NCI-H128 (cell line): ENCODE measurements around the gene SRPK2.

Experiments
- DNase-seq: peaks from one replicate; lab custom pipeline; 2025; ENCODE audit not compliant: unreplicated experiment; lab: John Stamatoyannopoulos, UW

SRPK2 gene

DNA sequence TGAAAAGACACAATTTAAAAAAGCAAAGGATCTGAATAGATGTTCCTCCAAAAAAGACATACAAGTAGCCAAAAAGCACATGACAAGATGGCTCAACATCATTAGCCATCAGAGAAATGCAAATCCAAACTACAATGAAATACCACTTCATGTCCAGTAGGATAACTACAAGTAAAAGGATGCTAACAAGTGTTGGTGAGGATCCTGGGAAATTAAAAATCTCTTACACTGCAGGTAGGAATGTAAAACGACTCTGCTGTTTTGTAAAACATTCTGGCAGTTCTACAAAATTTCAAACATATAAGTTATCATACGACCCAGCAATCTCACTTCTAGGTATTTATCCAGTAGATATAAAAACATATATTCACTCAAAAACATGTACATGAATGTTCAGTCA, 161.3 kb downstream of the SRPK2 start:
- DNase-seq: no peak

GRCh38 chr7:105224884-105225651, 163.7 kb downstream of the SRPK2 start:
- DNase-seq: no peak

GRCh38 chr7:105222953-105223352, 165.8 kb downstream of the SRPK2 start:
- DNase-seq: no peak

DNA sequence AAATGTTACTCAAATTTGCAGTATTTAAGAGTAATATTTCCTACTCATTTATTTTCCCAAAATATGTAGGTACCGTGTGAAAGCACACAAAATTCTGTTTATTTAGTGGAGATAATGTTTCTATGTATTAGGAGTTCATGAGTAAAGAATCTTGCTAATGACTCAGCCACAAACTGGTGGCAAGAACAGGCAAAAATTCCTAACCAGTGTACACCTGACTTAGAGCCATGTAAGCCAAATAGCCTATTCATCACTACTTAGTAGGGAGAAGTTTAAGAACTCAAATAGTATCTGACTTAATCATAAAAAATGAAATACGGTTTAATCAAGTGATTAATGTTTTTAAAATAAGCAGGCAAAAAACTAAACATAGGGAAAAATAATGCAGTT, 169.0 kb downstream of the SRPK2 start:
- no peak for DNase-seq

- no peak for DNase-seq
Measured at GRCh38 chr7:105218939-105219770, 169.6 kb downstream of the SRPK2 start.

- no peak for DNase-seq
Measured at GRCh38 chr7:105218215-105218614, 170.5 kb downstream of the SRPK2 start.

DNA sequence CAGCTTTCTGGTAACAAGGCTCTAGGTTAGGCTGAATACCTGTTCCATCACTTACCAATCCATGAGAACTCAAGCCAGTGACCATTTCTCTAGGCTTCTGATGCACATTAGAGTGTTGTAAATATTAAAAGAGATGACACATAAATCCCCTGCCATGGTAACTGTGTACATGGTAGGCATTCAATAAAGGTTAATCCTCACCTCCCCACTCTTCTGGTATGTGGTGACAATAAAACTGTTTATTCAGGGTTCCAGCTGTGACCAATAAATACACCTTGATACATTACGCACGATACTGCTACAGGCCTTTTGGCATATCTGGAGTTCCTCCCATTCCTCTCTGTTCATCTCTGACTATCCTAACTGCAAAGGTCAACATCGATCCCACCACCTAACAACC, 171.9 kb downstream of the SRPK2 start:
- no peak for DNase-seq

DNA sequence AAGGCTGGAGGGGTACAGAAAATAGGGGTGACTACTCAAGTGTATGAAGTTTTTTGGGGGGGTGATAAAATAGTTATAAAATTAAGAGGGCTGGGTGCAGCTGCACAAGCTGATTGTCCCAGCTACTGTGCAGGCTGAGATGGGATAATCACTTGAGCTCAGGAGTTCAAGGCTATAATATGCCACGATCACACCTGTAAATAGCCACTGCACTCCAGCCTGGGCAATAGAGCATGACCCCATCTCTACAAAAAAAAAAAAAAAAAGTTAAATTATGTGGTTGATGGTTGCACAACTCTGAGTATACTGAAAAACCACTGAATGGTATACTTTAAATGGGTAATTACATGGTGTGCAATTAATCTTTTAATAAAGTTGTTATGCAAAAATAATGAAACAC, 172.9 kb downstream of the SRPK2 start:
- DNase-seq: no peak

DNA sequence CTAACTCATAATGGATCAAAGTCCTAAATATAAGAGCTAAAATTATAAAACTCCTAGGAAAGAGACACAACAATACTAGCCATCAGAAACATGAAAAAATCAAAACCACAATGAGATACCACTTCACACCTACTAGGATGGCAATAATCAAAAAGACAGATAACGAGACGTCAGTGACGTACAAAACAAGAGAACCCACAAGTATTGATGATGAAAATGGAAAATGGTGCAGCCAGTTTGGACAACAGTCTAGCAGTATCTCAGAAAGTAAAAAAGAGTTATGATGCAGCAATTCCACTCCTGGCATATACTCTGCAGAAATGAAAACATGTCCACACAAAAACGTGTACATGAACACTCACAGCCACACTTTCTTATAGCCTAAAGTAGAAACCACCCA, 173.5 kb downstream of the SRPK2 start:
- DNase-seq: no peak

DNA sequence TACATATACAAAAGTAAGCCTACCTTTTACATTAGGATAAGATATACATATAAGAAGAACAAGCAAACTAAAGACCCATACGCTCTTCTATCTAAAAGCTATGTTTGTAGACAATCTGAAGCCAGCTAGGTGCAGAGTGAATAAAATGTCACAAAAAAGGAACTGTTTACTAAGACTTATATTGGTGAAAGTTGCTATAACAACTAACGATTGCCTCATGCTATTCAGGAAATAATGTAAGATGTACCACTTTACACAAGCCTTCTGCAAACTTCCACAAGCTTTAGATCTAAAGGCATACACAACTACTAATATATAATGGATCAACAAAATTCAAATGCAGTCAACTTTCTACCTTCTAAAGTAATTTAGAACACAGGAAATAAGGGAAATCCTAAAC, 175.1 kb downstream of the SRPK2 start:
- DNase-seq: no peak

DNA sequence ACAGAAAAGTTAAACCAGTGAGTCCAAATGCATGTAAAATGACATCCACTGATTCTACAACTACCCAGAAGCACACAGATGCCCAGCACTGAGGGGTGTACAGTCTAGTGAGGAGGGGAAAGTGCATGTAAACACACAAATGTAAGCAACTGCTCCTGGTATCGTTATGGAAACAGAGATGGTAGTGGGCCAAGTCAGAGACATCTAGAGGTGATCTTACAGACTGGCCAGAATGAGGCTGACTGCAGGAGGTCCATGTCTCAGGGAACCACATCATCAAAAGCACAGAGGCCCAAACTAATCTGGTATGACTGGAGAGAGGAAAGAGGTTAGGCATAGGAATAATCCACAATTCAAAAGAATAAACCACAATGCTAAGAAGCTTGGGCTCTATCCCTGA, 176.5 kb downstream of the SRPK2 start:
- DNase-seq: no peak

DNA sequence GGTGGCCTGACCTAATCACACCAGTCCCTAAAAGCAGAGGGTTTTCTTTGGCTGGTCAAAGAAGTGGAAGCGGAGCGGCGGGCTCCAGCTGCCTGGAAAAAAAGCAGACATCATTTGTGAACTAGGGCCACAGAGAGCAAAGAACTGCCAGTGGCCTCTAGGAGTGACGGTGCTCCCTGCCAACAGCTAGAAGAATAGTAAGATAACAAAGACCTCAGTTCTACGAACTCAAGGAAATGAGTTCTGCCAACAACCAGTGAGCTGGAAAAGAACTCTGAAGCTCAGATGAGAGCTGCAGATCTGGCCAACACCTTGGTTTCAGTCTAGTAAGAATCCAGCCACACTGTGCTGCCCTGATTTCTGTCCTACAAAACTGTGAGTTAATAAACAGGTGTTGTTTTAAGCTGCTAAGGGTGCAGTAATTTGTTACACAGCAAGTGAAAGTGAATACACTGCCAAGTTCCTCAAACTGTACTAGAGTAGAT, 178.0 kb downstream of the SRPK2 start:
- DNase-seq: no peak

DNA sequence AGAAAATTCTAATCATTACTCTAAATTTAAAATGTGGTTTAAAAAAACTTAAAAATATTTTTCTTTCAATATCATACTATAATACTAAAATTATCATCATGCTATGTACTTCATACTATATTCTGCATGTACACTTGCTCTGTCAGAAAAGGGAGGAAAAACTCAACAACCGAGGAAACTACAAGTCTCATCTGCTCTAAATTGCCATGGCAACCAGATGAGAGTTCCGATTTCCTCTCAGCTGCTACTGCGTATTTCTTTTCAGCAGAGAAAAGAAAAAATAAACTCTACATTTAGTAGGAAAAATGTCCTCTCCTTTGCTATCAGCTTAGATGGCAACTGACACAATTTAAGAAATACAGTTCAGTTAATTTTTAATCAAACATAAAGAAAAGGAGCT, 178.9 kb downstream of the SRPK2 start:
- no peak for DNase-seq

DNA sequence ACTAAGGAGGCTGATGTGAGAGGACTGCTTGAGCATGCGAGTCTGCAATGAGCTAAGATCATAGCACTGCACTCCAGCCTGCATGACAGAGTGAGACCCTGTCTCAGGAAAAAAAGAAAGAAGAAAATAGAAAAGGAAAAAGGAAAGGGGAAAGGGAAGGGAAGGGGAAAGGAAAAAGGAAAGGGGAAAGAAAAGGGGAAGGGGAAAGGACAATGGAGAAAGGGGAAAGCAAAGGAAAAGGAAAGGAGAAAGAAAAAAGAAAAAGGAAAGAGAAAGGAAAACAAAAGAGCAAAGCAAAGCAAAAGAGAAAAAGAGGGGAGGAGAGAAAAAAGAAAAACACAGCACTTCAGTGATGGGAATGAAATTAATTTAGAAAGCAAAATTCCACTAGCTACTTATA, 179.3 kb downstream of the SRPK2 start:
- DNase-seq: no peak

- DNase-seq: no peak
Measured at GRCh38 chr7:105206985-105207384, 181.7 kb downstream of the SRPK2 start.

DNA sequence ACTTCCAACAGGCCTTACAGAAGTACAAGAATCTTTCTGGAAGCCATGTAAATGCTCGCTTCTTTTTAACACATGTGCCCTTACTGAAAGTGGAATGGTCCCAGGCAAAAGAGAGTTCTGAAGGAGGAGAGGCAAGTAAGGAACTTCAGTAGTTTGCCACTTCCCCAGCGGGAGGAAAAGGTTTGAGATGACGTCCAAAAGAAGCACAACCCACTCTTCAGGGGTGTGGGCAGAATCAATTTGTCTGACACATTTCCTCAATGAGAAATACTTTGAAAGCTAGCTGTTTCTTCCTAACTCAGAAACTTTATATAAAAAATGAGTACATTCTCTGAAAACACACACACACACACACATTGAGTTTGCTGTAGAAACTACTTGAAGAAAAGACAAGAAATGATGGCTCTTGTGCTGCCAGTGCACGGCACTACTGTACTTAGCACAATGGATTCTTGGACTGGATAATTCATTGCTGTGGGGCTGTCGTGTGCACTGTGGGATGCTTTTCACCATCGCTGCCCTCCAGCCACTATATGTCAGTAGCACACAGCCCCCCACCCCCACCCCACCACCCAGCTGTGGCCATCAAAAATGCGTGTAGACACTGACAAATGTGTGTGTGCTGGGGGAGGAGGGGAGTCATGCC, 183.0 kb downstream of the SRPK2 start:
- DNase-seq: no peak

GRCh38 chr7:105204953-105205352, 183.8 kb downstream of the SRPK2 start:
- no peak for DNase-seq

DNA sequence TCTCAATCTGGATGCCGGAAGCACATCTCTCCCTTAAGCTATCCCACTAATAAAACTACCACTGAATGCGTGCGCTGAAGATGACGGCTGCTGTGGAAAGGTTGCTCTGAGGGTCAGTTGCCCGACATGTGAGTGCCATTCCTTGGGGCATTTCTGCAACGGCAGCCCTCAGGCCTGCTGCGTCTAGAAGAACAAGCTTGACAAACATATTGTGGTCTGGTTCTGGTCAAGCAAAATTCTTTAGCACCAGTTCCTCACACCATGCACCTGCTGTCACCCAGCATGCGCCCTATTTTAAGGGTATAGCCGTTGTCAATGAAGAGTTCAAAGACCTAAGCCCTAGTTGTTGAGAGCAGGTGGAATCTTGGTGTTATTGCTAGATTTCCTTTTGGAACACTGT, 184.2 kb downstream of the SRPK2 start:
- no peak for DNase-seq

DNA sequence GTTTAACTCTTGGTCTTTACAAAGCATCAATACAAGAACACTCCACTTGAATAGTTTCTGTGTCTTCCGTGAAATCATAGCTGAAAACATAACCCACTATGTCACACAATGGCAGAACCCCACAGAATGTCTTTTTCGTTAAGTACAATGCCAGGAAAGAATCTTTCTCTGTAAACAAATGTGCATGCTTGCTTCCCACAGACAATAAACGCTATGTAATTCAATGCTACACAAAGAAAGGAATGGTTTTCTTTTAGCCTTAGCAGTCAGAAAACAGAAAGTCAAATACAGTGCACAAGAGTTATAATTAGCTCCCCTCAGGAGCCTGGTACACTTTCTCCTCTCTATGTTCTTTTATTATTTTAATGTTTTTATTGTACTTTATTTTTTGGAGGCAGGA, 186.1 kb downstream of the SRPK2 start:
- DNase-seq: peak; percentile 28

DNA sequence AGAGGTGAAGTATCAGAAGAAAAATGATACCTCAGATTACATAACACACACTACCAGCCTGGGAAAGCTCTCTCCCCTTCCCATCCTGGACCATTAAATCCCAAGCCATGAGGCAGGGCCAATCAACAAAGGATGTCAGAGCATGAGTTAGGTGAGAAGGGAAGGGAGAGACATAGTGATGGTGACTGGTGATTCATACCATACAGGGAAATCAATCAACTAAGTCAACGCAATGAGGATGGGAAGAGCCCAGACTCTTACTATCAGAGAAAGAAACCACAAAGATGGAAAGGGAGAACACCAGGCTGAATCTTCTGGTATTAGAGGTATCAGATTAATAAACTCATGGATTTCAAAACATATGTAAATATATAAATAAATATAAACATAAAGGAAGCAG, 189.3 kb downstream of the SRPK2 start:
- DNase-seq: no peak

GRCh38 chr7:105198223-105198622, 190.5 kb downstream of the SRPK2 start:
- DNase-seq: no peak

DNA sequence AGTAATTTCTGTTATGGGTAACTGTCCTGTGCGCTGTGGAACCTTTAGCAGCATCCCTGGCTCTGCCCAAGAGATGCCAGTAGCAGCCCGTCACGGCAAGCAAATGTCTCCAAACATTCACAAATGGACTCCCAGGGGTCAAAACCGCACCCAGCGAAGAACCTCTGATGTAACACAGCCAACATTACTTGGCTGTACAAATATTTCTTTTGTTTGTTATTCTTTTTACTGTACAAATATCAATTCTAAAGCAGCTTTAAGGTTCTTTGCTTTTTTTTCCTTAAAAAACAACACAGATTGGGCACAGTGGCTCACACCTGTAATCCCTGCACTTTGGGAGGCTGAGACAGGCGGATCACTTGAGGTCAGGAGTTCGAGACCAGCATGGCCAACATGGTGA, 192.2 kb downstream of the SRPK2 start:
- DNase-seq: no peak
